Upper lobe of left lung (tissue), 4 donors: ENCODE measurements around the gene ZNF254.

Source experiments
- CTCF ChIP-seq, 6 experiments: fragments of 450-650 bp in 4 of 6; fragments of 200-600 bp in 2 of 6; sonication (generic) in 2 of 6; IDR thresholded peaks; one replicate each; pipeline ENCODE4 v1.5.1; 2016 to 2019; ENCODE audit warnings: antibody characterized with exemption in 6 of 6
- POLR2AphosphoS5 ChIP-seq, 2 donors: sonication (generic); formaldehyde crosslinking; IDR thresholded peaks; one replicate each; pipeline ENCODE4 v1.5.1; 2017; ENCODE audit warnings: antibody characterized with exemption in 2 of 2

DNA sequence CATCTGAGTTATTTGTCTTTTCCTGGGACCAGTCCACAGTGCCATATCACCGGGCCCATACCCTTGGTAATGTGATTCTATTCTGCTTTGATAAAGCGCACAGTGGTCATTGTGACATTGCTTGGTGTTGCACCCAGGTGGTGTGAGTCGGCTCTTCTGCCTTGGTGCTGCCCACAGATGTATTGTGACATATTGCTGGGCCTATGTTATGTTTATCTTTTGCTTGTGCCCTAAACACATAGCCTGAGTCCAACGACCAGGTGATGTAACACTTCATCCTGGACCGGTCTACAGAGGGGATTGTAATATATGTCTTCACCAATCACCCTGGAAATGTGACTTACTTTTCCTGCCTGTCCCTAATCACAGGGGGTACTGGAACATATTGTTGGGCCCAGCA is 23.7 kb upstream of the ZNF254 start:
- TF ChIP-seq CTCF (IDR thresholded peaks at IDR 0.05) = no peak
- no peak for TF ChIP-seq POLR2AphosphoS5 (IDR thresholded peaks at IDR 0.05)
